ENCODE data around the gene NRG3.

Gene NRG3

DNA sequence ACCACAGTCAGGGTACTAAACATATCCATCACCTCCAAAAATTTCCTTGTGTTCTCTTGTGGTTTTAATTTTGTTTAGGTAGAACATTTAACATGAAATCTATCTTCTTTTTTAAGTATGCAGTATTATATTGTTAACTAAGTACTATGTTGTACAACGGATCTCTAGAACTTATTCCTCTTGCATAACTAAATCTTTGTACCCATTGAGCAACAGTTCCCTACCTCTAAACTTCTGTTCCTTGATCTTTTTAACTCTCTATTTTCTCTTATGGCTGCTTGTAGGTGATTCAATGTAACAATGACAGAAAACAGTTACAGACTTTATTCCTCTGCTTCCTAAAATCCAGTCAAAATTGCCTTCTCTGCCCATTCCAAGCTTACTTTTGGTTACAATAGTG, 9.9 kb downstream of the NRG3 start:
- DNase-seq (ENCODE audit: low spot score) = no peak

DNA sequence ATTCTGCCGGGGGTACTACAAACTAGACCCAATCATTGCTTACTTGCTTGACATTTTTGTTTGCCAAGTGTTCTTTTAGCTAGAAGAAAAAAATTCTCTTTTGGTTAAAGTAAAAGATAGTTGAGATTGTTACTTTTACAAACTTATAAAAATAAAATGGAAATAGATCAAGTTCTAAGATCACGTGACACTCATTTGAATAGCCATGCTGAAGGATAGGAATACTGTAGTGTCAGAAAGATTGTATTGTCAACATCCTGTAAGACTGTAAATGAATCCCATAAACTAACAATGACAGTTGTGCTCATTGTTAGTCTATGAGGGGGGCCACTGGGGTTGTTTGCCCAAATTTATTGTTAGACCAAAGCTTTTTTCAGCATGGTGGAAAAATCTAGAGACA, 10.5 kb downstream of the NRG3 start:
- DNase-seq (ENCODE audit: low spot score) = no peak

DNA sequence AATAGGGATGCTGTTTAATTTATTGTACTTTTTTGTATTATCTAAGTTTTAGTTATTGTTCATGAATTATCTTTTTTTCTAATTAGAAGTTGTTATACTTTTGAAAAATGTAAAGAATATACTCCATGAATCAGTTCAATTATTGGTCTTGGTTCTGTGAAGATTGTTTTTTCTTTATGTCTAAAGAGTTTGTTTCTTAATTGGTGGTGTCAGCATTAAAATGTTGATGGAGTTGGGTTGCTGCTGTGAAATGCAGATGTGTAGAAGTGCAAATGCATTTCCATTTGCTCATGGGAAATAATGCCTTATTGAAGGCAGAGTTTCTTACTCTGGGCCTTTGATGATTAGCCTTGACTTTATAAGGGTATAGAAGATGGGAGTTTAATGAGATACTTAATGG, 11.9 kb downstream of the NRG3 start:
- no peak for DNase-seq (ENCODE audit: low spot score)

GRCh38 chr10:81889181-81889769, 14.3 kb downstream of the NRG3 start:
- DNase-seq (ENCODE audit: low spot score) = no peak

DNA sequence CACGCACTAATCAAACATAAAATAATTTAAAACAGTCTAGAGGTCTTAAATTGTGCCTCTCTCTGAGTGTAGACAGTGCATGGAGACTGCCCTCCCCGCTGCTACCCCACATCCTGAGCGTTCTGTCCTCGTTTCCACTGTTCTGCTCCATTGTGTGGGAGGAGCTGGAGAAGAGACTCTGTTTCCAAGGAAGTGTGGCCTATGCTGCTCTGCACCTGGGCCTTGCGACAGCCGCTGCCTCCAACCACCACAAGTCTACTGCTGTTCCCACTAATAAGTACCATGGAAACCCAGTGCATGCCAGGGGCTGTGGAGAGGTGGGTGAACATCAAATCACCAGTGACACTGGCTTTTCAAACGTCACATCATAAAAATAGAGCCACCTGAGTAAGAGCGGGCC, 19.6 kb downstream of the NRG3 start:
- no peak for DNase-seq (ENCODE audit: low spot score)

DNA sequence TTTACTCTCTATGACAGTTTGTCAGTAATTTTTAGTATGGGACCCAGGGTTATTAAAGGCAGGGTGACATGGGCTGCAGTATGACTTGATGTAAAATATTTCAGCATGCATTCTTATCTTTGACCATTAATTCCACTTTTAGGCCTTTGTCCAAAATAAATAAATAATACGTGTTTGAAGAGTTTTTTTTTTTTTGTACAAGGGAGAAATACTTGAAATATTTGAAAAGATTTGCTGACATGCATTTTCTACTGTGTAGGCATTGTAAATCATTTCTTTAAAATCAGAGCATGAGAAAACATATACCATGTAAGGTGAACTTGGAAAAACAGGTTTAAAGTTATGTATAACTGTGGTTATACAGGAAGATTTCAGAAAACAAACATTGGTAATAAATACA, 23.5 kb downstream of the NRG3 start:
- no peak for DNase-seq (ENCODE audit: low spot score)

DNA sequence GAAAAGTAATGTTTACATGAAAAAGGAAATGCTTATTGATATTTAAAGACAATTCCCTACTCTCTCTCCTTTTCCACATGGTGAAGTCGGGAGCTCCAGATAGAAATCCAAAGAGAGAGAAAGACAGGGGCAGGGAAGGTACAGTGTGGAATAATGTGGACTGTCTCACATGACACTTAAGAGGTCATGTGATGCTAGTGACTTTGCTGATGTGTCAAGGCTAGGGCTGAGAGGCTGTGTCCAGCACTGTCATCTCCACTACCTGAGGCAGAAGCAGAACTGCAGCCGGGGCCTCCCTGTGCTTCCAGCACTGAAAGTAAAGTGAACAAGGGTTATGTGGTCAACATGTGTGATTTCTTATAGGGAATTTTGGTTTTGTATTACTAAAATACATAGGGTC, 26.0 kb downstream of the NRG3 start:
- DNase-seq (ENCODE audit: low spot score) = no peak

DNA sequence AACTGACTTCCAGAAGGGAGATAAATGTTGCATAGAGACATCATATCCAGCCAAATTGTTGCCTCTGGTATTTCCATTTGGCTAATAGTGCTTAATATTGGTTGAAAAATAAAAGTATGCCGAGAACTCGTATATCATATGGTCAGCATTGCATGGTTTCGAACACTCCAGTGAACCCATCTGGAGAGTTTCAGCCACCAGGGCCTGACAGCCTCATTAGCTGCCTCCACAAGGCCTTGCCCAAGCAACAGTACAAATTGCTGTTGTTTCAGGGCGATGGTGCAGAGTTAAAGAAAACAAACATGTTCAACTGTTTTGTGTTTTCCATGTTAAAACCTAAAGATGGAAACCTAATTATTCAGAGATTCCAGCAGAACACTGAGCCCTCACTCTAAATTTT, 28.5 kb downstream of the NRG3 start:
- DNase-seq (ENCODE audit: low spot score) = no peak

DNA sequence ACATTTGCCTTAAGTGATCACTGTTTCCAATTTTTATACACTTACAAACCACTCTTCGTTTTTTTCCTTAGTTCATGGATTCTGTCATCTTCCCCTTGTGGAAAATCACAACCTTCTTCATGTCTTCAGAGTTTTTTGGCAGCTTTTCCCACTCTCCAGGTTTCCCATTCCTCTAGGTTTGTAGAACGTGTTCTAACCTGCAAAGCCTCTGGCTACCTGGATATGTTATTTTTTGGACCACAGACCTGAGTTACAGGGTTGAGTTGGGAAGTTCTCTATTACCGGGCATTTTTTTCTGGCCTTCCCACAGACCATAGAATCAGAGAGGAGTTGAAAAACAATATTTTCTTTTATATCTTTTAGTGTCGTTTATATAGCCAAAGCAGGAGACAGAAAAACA, 30.2 kb downstream of the NRG3 start:
- DNase-seq (ENCODE audit: low spot score) = no peak

DNA sequence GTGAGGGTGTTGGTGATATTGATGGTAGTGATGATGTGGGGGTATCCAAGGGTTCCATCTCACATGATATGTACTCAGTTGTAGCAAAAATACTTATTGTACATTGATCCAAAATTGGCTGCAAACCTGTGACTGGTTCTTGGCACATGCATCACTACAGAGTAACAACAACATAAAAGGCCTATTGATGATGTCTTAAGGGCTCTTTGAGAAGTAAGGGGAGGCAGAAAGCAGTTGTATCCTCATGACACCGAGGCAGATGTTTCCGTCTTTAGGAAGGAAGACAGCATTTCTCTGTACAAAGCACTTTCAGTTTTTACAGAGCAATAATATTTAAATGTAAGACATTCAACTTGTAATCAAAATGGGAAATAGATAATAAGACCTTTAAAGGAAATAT, 34.5 kb downstream of the NRG3 start:
- no peak for DNase-seq (ENCODE audit: low spot score)

DNA sequence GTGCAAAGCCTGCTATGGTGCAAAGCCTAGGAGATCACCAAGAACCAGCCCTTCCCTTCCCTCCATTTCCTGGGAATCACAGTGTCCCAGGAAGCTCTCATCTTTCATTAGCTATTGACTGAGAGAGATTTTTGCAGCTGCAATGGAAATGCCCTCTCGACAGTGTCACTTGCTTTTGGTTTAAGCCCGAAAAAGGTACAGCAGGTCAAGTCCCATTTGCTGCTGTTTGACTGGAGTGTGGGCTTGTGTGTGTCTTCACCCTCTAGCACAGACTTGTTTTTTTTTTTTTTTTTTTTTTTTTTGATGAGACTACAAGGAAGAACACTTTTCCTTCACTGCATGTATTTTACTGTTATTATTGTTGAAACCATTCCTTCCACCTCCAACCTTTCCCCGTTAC, 36.3 kb downstream of the NRG3 start:
- no peak for DNase-seq (ENCODE audit: low spot score)

DNA sequence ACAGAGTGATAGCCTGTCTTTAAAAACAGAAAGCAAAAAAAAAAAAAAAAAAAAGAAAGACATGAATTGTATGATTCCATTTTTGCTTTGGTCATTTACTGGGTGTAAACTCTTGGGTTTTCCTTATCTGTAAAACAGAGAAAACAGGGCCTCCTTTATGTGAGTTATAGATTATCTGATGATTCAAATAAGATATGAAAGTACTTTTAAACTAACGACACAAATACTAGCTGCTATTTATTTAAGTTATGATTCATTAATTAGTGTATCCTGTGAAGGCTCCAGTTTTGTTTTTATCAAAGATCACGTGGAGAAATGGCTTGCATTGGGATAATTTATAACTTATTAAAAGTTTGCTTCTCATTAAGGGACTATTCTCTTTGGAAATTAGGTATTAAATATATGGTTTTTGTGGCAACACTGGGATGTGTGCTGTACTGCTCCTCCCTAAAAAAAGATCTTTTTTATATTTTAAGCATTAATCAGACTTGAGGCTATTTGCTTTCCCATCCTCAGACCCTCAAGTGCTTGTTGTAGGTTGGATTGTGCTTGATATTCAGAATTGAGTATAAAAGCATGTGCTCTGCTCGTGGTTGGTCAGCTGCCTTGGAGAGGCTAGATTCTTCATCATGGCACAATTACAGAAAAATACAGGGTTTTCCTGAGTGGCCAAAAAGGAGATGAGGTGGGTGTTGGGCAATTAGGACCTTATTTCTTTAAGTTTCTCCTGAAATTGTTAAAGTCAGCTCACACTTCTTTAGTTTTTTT, 39.9 kb downstream of the NRG3 start:
- DNase-seq (ENCODE audit: low spot score) = no peak

GRCh38 chr10:81915504-81915897, 40.5 kb downstream of the NRG3 start:
- DNase-seq (ENCODE audit: low spot score) = no peak

GRCh38 chr10:81917666-81918065, 42.7 kb downstream of the NRG3 start:
- no peak for DNase-seq (ENCODE audit: low spot score)

DNA sequence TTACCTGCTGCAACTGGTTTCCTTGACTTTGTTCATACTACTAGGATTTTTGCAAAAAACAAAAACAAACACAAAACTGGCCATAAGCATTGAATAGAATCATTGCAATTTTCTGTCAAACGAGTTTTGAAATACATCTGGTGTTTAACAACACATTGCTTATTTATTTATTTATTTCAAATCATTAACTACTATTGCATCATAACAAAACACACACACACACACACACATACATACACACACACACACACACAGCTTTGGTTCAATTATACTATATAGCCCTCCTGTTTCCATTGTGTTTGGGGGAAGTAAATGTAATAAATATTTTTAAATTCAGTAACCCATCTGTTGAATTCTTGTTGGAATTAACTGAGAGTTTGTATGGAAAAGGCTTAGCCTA, 43.8 kb downstream of the NRG3 start:
- DNase-seq (ENCODE audit: low spot score) = no peak

GRCh38 chr10:81920213-81920829, 45.3 kb downstream of the NRG3 start:
- DNase-seq (ENCODE audit: low spot score) = no peak

DNA sequence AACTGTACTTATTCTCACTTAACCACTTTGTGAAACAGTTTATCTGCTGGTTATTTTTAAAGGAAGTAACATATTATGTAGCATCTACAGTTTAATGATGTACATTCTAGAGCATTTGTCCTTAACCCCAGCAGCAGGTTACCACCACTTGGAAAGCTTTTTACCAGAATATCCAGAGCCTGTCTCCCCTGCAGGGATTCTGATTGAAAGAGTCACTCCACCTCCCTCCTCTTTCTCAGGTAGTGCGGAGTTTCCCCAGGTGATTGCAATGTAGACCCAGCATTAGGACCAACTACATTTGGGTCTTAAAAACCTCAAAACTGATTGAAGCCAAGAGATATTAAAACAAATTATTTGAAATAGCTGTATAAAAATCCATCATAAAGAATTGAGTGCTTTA, 53.1 kb downstream of the NRG3 start:
- DNase-seq (ENCODE audit: low spot score) = no peak

DNA sequence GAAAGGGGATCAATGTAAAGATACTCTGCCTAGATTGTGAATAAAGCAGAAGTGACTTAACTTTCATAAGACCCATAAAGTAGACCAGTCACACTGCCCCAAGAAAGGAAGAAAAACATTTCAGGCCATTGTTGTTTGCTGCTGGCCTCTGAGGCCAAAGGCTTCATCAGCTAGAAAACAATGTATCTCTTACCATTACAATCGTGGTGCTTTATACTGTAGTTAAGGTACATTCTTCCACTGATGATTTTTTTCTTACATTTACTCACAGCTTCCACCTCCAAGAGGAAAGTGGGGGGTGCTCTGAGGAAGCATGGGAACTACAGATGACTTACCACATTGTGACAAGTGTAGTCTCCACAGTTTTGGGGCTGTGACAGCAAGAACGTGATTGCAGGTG, 68.6 kb downstream of the NRG3 start:
- DNase-seq (ENCODE audit: low spot score) = no peak

DNA sequence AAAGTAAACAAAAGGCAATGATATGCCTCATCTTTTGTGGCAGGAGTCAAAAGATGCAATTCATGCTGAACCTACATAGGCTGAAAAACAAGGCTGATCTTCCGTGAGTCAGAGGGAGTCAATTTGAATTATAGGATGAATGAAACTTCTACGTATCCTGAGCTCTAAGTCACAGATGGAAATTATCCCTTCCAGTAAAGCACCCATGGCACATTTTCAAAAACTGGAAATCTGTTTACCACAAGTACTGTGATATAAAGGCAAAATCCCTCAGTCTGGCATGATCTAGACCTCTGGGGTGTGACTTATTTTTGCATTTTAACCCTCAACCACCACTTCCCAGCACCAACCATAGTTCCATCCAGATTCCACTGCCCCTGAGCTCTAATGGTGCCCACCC, 69.6 kb downstream of the NRG3 start:
- no peak for DNase-seq (ENCODE audit: low spot score)

DNA sequence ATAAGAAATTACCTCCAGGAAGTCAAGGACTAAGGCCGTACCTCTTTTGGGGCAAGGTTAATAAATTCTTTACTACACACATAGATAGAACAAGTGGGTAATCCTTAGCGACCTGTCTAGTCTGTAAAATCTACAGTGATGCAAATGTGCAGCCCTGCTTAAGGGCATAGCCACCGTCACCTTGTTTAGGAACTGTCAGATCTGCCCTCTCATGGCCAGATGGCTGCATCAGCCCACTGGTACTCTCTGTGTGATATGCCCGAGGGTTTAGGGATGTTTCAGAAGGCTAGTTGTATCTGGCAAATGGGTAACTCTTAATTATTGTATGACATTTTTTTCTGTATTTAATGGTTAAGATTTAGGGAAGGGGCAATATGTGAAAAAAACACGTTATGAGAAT, 74.3 kb downstream of the NRG3 start:
- no peak for DNase-seq (ENCODE audit: low spot score)

DNA sequence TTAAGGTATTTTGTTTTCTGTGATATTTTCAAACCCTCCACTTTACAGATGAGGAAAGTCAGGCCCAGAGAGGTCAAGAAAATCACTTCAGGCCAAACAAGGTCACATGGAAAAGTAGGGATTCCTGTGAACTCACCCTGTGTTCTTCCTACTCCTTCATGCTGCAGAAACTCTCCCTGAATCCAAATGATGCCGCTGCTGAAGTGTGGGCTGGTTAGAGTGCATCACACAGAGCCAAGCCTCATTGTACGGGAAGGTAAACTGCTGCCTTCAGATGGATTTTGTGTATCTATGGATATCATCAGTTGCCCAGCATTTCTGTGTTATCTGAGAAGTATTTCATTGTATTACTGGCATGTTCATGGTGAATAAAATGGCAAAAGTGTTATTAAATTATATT, 75.4 kb downstream of the NRG3 start:
- no peak for DNase-seq (ENCODE audit: low spot score)

- no peak for DNase-seq (ENCODE audit: low spot score)
Measured at GRCh38 chr10:81953420-81953819, 78.4 kb downstream of the NRG3 start.

GRCh38 chr10:81957976-81958375, 83.0 kb downstream of the NRG3 start:
- no peak for DNase-seq (ENCODE audit: low spot score)

- no peak for DNase-seq (ENCODE audit: low spot score)
Measured at GRCh38 chr10:81959016-81959415, 84.0 kb downstream of the NRG3 start.

Measured in cerebellar cortex (tissue), 1 donor.